ENCODE results near the gene PCDH15.

Gene PCDH15

DNA sequence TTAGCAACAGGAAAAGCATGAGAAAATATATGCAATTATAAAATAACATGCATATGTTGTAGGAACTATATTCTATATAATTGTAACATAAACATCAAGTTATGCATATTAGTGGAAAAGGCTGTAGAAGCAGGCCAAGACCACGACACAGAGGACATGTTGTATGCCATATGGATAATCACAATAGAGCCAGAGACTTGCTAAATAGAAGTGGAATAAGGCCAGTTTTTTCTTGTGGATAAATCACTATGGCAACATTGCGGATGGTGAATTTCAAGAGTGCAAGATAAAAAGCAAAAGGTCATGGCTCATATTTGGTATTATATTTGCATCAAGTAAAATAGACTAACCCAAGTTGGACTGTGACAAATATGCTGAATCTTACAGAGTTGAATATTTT is 93.0 kb downstream of the PCDH15 start:
- DNase-seq (ENCODE audit: low spot score): no peak

DNA sequence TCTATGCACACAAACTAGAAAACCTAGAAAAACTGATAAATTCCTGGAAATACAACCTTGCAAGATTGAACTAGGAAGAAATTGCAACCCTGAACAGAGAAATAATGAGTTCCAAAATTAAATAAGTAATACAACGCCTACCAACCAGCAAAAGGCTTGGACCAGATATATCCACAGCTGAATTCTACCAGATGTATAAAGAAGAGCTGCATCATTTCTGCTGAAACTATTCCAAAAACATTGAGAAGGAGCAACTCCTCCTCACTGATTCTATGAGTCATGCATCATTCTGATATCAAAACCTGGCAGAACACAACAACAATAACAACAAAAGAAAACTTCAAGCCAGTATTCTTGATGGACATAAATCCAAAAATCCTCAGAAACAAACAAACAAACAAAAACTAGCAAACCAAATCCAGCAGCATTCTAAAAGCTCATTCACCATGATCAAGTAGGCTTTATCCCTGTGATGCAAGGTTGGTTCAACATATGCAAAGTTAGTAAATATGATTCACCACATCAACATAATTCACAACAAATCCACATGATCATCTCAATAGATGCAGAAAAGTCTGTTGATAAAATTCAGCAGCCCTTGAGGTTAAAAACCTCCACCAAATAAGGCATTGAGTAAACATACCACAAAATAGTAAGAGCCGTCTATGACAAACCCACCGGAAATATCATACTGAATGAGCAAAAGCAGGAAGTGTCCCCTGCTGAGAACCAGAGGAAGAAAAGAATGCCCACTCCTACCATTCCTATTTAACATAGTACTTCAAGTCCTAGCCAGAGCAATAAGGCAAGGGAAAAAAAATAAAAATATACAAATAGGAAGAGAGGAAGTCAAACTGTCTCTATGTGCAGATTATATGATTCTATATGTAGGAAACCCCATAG is 98.2 kb downstream of the PCDH15 start:
- no peak for DNase-seq (ENCODE audit: low spot score)

DNA sequence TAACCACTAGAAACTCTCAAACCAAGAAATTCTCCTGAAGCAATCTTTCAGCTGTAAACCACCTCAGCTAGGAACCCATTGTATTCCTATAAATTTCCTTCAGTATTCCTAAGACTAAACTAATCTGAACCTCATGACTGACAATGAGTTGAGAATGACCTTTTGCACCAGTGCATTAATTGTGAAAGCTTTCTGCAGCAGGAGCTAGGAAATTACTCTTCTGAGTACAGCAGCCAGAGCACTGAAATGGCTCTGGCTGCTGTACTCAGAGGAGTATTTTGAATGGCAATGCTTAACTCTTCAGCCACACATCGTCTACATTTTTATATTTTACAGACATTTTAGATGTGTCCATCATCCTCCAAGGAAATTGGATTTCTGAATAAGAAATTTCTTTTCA is 109.7 kb downstream of the PCDH15 start:
- DNase-seq (ENCODE audit: low spot score): no peak

DNA sequence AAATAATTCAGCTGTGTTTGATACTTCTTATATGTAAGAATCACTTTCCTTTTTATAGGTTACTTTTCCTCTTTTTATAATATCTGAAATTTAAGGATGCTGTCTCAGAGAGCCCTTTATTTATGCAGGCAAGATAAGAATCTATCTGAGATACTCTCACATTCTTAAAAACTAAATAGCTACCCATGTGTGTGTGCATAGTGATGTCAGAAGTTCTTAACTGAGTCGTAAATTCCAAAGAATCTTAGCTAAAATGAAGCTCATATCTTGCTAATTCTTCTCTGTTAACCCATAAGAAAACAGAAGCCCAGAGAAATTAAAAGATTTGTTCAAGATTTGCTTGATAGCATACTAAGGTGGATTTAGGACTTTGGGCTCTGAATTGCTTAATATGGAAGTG is 118.5 kb downstream of the PCDH15 start:
- no peak for DNase-seq (ENCODE audit: low spot score)

DNA sequence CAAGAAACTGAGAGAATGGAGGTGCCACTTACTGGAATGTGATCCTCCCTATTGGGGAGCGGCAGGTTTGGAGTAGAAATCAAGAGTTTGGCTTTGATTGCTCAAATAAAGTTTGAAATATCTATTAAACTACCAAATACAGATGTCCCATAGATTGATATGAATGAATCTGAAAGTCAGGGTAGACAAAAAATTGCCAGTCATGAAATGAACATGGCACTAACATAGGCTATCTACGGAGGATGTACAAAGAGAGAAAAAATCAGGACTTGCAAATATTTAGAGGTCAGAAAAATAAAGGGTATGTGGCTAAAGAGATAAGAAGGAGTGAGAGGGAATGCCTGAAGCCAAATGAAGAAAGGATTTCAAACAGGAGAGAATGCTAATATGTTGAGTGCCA is 119.9 kb downstream of the PCDH15 start:
- no peak for DNase-seq (ENCODE audit: low spot score)

DNA sequence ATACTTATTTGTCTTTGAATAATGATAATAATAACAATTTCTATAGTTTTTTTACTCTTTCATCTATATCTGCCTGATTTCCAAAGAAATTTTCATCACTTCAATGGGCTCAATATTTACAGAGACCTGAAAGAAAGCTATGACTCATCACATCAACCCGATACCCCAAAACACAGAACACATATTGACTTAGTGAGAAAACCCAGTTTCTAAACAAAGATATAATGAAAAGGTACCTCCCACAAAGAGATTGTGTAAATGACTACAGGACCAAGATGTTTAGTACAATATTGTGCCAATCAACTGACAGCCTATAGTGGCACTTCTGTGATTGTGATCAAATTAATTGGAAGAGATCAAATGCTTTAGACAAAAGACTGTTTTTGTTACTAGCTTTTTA is 133.9 kb downstream of the PCDH15 start:
- DNase-seq (ENCODE audit: low spot score): no peak

DNA sequence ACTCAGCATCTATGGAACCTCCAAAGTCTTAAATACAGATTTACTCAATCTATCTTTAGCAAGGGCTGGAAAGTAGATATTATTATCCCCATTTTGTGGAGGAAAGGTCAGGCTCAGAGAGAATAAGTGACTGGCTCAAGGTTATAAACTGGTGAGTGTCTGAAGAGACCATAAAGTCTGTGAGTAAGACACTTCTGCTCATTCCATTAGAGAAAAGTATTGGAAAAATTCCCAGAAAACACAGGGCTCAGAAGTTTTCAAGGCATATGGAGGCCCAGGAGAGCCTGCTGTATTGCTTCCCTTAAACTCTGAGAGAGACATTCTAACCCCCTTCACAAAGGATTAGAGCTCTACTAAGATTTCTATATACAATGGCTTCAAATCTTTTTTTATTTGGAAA is 134.8 kb downstream of the PCDH15 start:
- DNase-seq (ENCODE audit: low spot score): no peak

DNA sequence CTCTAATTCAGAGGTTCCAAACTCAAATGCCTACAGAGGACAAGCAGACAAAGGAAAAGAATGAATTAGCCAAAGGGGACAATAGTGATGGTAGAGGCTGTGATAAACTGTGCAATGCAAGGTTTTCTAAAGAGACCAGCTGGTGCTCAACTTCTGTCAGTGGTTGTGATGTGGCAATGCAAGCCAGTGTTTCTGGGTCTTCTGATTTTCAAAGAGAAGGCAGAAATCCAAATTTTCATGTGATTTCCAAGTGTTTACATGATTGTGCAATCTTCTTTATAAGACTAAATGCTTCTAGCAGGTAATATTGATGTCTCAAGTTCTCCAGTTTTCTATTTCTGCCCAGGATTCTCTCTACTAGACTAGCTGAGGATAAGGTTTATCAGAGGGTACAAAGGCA is 135.9 kb downstream of the PCDH15 start:
- no peak for DNase-seq (ENCODE audit: low spot score)

DNA sequence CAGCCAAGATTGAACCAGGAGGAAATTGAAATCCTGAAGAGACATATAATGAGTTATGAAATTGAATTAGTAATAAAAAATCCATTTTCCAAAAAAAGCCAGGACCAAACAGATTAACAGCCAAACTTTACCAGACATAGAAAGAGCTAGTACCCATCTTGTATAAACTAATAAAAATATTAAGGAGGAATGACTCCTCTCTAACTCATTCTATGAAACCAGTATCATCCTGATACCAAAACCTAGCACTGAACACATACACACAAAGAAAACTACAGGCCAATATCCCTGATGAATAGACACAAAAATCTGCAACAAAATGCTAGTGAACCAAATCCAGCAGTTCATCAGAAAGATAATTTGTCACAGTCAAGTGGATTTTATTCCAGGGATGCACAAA is 140.6 kb downstream of the PCDH15 start:
- no peak for DNase-seq (ENCODE audit: low spot score)

DNA sequence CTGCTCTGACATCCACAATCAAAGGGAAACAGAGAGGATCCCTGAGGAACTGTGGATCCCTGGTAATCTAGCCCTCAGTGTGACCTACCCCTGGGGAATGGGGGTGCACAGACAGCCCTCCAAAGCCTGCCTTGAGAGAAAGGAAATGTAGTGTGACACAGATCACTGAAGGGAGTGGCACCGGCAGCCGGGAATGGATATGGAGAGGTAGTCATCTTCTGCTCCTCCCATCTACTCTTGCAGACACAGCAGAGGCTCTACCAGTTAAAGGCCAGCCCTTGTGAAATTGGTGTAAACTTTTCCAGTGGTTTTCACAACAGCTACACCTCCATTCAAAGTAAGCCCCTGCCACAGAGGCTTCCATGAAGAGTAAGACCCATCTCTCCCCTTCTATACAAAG is 144.4 kb downstream of the PCDH15 start:
- DNase-seq (ENCODE audit: low spot score): no peak

DNA sequence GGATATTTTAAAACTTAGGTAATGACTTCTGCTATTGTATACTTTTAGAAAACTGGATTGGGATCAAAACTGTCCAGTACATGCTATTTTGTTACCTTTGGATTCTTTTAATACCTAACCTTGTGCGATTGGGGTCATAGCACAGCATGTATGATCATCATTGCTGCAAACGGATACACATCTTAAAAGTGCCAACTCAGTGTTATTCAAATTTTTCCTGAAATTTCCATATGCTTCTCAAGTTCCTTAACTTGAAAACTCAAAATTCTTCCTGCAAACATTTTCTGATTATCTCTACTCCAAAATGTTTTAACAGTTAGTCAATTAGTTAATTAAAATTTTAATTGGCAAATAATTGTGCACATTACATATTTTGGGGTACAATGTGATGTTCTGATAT is 147.5 kb downstream of the PCDH15 start:
- no peak for DNase-seq (ENCODE audit: low spot score)

DNA sequence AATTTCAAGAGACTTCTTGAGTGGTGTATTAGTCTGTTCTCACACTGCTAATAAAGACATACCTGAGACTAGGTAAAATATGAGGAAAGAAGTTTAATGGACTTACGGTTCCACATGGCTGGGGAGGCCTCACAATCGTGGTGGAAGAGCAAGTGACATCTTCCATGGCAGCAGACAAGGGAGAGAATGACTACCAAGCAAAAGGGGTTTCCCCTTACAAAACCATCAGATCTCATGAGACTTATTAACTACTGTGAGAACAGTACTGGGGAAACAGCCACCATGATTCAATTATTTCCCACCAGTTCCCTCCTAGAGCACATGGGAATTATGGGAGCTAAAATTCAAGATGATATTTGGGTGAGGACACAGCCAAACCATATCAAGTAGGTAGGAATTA is 150.5 kb downstream of the PCDH15 start:
- no peak for DNase-seq (ENCODE audit: low spot score)

DNA sequence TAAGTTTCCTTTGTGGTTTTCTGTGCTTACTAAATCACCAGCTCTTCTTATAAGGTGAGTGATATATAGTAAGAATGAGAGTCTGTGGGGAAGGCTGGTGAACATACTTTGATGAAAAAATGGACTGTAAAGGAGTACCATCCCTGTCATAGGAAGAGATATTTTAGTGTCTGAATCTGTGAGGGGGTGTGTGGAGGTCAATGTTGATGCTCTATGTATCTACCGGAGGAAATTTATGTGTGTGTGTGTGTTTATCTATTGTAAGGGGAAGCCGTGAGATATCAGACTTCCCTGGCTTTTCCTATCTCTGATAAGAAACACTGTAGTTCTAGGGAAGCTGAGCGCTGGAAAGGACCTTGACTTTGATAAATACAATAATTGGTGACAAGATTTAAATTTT is 179.0 kb downstream of the PCDH15 start:
- DNase-seq (ENCODE audit: low spot score): no peak

DNA sequence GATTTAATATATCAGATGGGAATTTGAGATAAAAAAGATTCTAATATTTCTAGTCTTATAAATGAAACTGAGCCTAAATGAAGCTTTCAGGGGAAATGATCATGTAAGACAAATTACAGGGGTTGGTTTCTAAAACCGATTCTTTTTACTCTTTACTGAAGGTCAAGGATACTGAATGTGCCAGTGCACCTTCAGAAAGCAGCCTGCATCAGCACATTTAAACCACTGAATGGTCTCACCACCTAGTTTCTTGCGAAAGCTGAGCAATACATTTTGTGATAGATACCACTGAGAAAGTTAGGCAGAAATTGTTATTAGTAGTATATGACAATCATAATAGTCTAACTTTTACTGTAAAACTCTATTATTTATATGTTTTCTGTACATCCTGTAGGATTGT is 180.7 kb downstream of the PCDH15 start:
- no peak for DNase-seq (ENCODE audit: low spot score)

DNA sequence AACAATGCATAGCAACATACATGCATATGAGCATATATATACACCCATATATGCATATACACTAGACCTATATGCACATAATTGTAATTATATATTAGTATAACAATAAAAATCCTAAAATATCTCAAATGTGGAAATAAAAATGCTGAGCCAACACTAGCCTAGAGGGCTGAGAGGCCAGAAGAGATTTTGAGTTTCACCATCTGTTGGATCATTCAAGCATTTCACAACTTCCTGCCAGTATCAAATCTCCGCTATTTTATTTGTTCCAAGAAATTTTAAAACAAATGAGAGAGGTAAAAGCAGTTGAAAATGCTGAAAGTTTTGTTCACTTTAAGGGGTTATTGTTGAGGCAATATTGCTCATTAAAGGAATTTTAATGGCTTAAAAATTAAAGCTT is 187.0 kb downstream of the PCDH15 start:
- no peak for DNase-seq (ENCODE audit: low spot score)

DNA sequence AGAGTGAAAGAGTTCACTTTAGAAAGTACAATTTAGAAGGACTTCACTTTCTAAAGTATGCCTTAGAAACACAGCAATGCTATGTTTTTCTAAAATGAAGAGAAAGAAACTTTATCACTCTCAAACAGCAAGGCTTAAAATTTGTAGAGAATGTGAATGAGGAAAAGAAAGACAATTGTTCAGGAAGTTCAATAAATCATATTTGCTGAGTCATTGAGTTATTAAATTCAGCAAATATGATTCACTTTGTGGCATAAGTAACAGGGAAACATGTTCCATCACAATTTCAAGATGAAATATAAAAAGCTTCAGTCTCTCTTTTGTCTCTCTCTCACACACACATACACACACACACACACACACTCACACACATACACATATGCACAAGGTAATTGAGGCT is 187.9 kb downstream of the PCDH15 start:
- no peak for DNase-seq (ENCODE audit: low spot score)

DNA sequence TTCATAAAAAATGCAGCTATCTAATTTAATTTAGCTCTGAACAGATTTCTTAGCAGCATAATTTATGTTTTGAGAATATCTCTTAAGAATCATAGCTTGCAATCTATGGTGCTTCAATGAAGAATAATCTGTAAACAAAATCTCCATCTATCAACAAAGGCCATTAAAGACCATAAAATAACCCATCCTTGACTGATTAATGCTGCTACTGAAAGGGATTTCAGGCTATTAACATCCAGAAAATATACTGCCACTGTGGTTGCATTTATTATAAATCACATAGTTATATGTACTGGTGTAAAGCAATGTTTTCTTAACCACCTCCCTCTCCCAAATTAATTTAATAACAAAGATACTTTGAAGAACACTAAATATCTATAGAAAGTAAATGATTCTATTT is 191.6 kb downstream of the PCDH15 start:
- no peak for DNase-seq (ENCODE audit: low spot score)

DNA sequence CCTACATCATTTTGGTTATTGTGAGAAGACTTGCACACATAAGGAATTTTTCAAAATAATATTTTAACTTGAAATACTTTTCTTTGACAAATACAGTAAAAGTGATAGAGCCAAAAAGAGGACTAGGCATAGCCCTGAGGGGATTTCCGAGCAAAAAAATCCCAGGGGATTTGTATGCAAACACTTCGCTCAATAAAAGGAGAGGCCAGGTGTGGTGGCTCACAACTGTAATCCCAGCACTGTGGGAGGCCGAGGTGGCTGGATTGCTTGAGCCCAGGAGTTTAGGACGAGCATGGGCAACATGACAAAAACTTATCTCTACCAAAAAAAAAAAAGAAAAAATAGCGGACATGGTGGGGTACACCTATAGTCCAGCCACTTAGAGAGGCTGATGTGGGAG is 193.0 kb downstream of the PCDH15 start:
- DNase-seq (ENCODE audit: low spot score): no peak

DNA sequence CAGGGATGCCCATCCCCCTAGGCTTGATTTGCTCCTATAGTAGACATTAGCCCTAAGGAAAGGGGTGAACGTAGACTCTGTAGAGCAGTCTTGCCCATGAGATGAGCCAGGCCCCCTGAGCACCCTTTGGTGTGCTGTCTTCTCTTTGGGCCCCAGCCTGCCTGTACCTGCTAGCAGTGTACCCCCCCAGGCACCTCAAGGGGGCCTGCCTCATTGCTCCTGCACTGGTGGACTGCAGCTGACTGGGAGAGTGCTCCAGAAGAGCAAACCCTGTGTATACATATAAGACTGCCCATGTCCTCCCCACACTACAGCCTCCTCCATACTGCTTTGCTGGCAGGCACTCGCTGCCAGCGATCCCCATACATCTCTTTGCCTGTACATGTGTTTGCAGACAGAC is 206.7 kb downstream of the PCDH15 start:
- no peak for DNase-seq (ENCODE audit: low spot score)

DNA sequence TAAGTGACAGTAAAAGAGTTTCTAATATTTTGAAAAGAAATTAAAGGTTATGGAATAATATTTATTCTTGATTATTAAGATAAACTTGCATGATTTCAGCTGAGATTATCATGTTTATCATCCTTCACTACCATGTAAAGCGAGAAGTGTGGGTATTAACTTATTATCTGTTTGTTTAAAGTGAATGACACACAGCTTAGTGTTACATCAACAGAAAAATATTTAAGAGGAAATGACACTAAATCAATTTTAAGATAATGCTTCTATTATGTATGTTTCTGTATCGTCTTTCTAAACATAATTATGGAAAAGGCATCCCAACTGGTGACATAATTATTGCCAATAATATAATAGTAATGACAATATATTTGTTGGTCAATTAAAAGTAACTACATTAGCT is 213.1 kb downstream of the PCDH15 start:
- DNase-seq (ENCODE audit: low spot score): no peak

DNA sequence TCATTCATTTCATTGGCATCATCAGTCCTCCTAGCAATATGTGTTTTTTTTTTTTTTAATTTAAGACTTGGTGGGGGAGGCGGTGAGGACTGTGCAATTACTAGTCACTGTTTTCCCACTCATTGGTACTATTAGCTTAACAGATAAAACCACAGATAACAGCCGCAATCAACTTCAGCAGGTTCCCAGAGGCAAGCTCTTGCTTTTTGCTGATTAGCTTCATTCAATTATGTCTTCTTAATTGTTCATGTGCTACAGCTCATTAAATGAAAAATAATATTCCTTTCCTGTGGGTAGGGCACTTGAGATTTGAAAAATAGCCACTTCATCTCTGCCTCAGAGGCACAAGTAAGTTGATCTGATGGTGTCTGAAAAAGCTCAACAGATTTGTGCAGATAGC is 215.5 kb downstream of the PCDH15 start:
- DNase-seq (ENCODE audit: low spot score): no peak

DNA sequence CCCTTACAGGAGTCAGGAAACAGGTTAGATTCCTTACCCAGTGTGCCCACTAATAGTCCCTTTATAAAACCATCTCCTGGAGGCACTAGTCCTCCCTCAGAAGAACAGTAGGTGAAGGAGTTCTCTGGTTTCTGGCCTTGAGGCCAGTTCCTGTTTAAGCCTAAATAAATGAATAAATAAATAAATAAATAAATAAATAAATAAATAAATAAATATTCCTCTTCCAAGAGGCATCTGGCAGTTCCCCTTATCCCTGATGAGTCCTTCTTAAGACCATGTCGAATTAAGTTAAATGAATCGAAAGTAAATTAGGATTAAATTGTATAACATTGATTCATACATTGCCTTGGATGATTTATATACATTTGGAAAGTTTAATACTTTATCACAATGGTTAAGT is 223.3 kb downstream of the PCDH15 start:
- DNase-seq (ENCODE audit: low spot score): no peak

DNA sequence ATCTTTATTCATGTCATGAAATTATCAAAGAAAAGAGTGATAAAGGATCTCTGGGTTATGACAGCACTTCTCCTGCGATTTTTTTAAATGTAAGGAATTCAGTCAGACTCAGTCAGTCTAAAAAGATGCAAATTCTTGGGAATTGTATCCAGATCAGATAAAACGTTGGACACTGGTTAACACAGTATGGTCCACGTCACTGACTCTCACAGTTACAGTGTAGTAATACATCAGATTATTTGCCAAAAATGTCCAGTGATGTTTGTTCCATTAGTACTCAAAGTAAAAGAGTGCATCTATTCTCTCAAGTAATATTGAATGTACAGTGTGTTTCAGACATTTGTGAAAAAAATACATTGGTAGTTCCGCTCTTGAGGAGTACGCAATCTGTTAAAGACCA is 224.5 kb downstream of the PCDH15 start:
- DNase-seq (ENCODE audit: low spot score): no peak

DNA sequence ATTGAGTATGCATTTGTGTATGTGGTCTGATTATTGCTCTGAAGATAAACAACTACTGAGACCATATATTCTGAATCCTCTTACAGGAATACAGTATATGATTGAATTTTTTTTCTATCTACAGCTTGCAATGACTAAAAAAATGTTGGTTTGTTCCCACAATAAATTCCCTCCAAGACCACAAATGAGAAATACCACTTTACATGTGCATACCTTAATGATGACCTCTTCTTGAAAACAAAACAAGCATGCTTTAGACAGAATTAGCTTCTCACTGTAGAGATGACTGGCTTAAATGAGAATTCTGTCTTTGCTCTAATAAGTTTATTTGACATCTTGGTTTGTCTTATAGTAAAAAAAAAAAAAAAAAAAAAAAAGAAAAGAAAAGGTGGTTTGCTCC is 241.5 kb downstream of the PCDH15 start:
- no peak for DNase-seq (ENCODE audit: low spot score)
